K562 (cell line): ENCODE data around the gene SNX9. TPM values are rescaled to one million over a fixed set of nuclear protein-coding genes. Genes with fewer than 3 reads are reported as not detected.

Experiments used
- JUND ChIP-seq, 2 experiments: IDR thresholded peaks; 2 replicates in 1 of 2; 3 replicates in 1 of 2; pipeline ENCODE4 v1.6.1; 2011; ENCODE audit warnings: borderline replicate concordance in 2 of 2, low read depth in 2 of 2, low read length in 2 of 2, improper control_type of control experiment in 1 of 2, missing biosample characterization in 1 of 2, missing genetic modification characterization in 1 of 2, missing genetic modification reagents in 1 of 2
- ZNF316 ChIP-seq: fragments of 450-650 bp; IDR thresholded peaks from 2 replicates; pipeline ENCODE4 v1.6.1; 2016
- polyA plus RNA-seq, 8 experiments: library from polyadenylated mRNA; depleted of rRNA in 4 of 8; stranded (reverse) in 5 of 8; unstranded in 3 of 8; fragments of >200 nt; fragmentation: Nextera tagmentation in 2 of 8; fragmentation: Illumina TruSeq in 1 of 8; extraction: Ambion mirVana in 2 of 8; extraction: Trizol in 1 of 8; gene quantifications; 2 replicates each; pipeline versions ENCODE4 v1.2.1 to v1.2.3, GENCODE V29; 2011 to 2014; ENCODE audit warnings: inconsistent platforms in 1 of 8, missing spikeins in 1 of 8
- total RNA-seq, 7 experiments: library from RNA; depleted of rRNA in 6 of 7; stranded (reverse); fragments of >200 nt in 6 of 7; fragmentation: Illumina TruSeq in 2 of 7; extraction: Trizol in 2 of 7; gene quantifications; 2 replicates each; pipeline versions ENCODE4 v1.2.1 to v1.2.3, GENCODE V29; 2011 to 2021; ENCODE audit warnings: low replicate concordance in 1 of 7
- TF ChIP-seq, protein P1 (sequence below), 2 experiments: fragments of 450-650 bp; IDR thresholded peaks; 2 replicates each; pipeline ENCODE4 v1.6.1; 2016; ENCODE audit warnings: mild to moderate bottlenecking in 2 of 2, borderline replicate concordance in 1 of 2, low read depth in 1 of 2, moderate library complexity in 1 of 2
- TF ChIP-seq, protein P2 (sequence below), 2 experiments: fragments of 250-450 bp in 1 of 2; fragments of 450-650 bp in 1 of 2; sonication (Bioruptor Pico) in 1 of 2; IDR thresholded peaks; 2 replicates each; pipeline versions ENCODE4 v1.6.1 to v1.8.0; 2016 to 2021; ENCODE audit warnings: mild to moderate bottlenecking in 2 of 2, moderate library complexity in 2 of 2, missing compliant biosample characterization in 1 of 2, missing genetic modification characterization in 1 of 2
- TF ChIP-seq, protein P3 (sequence below): fragments of 250-450 bp; sonication (Bioruptor Pico); IDR thresholded peaks from 2 replicates; pipeline ENCODE4 v1.8.0; 2021; ENCODE audit warnings: mild to moderate bottlenecking, moderate library complexity
- TF ChIP-seq, protein P4 (sequence below), 2 experiments: fragments of 450-650 bp in 1 of 2; sonication (generic) in 1 of 2; formaldehyde crosslinking in 1 of 2; IDR thresholded peaks; 2 replicates each; pipeline versions ENCODE4 v1.7.1 to v1.9.0; 2016 to 2022; ENCODE audit warnings: inconsistent platforms in 1 of 2, mild to moderate bottlenecking in 1 of 2, missing genetic modification reagents in 1 of 2

SNX9 gene
- total and polyA plus RNA-seq, 9 of the 15 experiments (the other 6 are each of a cell fraction or from before 2014, with no cell fraction given) = 6.0 to 81.7 (median 57.1) TPM

DNA sequence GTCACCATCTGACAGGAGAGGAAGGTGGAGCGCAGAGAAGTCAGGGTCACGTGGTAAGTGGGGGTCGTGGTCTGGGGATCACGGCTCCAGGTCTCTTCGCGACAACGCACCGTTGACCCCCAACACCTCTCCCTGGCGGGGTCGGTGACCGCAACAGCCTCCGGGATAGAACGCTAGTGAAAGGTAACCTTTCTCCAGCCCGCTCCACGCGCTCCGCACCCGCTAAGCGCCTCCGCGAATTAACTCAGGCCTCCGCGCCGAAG lies 158.0 kb downstream of the SNX9 start (continued):
- TF ChIP-seq, protein P1, sequence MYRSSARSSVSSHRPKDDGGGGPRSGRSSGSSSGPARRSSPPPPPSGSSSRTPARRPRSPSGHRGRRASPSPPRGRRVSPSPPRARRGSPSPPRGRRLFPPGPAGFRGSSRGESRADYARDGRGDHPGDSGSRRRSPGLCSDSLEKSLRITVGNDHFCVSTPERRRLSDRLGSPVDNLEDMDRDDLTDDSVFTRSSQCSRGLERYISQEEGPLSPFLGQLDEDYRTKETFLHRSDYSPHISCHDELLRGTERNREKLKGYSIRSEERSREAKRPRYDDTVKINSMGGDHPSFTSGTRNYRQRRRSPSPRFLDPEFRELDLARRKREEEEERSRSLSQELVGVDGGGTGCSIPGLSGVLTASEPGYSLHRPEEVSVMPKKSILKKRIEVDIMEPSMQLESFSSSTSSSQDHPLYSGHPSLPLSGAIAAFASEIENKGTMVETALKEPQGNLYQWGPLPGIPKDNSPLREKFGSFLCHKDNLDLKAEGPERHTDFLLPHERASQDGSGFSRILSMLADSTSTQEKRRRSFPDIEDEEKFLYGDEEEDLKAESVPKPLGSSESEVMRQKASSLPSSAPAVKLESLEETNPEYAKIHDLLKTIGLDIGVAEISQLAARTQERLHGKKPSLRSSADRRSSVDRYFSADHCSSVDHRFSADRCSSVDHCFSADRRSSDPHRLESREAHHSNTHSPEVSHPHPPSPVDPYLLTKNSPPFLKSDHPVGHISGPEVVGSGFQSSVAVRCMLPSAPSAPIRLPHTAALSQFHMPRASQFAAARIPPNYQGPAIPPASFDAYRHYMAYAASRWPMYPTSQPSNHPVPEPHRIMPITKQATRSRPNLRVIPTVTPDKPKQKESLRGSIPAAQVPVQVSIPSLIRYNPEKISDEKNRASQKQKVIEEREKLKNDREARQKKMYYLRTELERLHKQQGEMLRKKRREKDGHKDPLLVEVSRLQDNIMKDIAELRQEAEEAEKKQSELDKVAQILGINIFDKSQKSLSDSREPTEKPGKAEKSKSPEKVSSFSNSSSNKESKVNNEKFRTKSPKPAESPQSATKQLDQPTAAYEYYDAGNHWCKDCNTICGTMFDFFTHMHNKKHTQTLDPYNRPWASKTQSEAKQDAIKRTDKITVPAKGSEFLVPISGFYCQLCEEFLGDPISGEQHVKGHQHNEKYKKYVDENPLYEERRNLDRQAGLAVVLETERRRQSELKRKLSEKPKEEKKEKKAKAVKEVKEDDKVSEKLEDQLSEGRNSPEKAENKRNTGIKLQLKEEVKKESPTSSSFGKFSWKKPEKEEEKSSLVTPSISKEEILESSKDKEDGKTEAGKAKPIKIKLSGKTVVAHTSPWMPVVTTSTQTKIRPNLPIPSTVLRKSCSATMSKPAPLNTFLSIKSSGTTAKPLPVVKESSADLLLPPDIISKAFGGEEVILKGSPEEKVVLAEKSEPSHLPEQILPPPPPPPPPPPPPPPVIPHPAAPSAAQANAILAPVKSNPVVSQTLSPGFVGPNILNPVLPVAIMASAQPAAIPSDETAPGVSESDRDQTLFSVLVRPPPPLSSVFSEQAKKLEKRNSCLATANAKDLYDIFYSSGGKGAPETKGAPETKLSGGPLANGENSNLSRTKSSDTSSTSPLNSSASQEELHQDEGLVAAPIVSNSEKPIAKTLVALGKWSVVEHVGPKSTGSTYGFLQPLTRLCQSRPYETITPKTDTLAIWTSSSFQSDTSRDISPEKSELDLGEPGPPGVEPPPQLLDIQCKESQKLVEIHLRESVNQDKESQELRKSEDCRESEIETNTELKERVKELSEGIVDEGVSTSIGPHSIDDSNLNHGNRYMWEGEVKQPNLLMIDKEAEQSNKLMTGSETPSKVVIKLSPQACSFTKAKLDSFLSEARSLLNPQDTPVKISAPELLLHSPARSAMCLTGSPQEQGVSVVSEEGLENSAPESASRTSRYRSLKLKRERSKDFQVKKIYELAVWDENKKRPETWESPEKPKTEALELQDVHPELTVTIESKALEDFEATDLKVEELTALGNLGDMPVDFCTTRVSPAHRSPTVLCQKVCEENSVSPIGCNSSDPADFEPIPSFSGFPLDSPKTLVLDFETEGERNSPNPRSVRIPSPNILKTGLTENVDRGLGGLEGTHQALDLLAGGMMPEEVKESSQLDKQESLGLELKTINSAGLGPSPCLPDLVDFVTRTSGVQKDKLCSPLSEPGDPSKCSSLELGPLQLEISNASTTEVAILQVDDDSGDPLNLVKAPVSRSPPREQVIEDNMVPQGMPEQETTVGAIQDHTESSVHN (IDR thresholded peaks at IDR 0.05; ENCODE audit: borderline replicate concordance in 1 of 2, low read depth in 1 of 2) = no peak
- TF ChIP-seq, protein P2, sequence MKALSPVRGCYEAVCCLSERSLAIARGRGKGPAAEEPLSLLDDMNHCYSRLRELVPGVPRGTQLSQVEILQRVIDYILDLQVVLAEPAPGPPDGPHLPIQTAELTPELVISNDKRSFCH (CRISPR knock-in tag; IDR thresholded peaks at IDR 0.05) = no peak
- TF ChIP-seq, protein P2 (tag; IDR thresholded peaks at IDR 0.05) = peak; percentile 67; the same call in 1 of the 2 replicates
- TF ChIP-seq JUND (IDR thresholded peaks at IDR 0.05; ENCODE audit: borderline replicate concordance, low read depth, low read length) (0 out of 2 replicates have a peak, but pooled peaks have one; percentile 2), JUND (tag; IDR thresholded peaks at IDR 0.05; ENCODE audit: borderline replicate concordance, low read depth, low read length) (0 out of 3 replicates have a peak, but pooled peaks have one; percentile 24), ZNF316 (no peak)
- TF ChIP-seq, protein P3, sequence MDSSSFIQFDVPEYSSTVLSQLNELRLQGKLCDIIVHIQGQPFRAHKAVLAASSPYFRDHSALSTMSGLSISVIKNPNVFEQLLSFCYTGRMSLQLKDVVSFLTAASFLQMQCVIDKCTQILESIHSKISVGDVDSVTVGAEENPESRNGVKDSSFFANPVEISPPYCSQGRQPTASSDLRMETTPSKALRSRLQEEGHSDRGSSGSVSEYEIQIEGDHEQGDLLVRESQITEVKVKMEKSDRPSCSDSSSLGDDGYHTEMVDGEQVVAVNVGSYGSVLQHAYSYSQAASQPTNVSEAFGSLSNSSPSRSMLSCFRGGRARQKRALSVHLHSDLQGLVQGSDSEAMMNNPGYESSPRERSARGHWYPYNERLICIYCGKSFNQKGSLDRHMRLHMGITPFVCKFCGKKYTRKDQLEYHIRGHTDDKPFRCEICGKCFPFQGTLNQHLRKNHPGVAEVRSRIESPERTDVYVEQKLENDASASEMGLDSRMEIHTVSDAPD (CRISPR knock-in tag) = no peak
- TF ChIP-seq, protein P4, sequence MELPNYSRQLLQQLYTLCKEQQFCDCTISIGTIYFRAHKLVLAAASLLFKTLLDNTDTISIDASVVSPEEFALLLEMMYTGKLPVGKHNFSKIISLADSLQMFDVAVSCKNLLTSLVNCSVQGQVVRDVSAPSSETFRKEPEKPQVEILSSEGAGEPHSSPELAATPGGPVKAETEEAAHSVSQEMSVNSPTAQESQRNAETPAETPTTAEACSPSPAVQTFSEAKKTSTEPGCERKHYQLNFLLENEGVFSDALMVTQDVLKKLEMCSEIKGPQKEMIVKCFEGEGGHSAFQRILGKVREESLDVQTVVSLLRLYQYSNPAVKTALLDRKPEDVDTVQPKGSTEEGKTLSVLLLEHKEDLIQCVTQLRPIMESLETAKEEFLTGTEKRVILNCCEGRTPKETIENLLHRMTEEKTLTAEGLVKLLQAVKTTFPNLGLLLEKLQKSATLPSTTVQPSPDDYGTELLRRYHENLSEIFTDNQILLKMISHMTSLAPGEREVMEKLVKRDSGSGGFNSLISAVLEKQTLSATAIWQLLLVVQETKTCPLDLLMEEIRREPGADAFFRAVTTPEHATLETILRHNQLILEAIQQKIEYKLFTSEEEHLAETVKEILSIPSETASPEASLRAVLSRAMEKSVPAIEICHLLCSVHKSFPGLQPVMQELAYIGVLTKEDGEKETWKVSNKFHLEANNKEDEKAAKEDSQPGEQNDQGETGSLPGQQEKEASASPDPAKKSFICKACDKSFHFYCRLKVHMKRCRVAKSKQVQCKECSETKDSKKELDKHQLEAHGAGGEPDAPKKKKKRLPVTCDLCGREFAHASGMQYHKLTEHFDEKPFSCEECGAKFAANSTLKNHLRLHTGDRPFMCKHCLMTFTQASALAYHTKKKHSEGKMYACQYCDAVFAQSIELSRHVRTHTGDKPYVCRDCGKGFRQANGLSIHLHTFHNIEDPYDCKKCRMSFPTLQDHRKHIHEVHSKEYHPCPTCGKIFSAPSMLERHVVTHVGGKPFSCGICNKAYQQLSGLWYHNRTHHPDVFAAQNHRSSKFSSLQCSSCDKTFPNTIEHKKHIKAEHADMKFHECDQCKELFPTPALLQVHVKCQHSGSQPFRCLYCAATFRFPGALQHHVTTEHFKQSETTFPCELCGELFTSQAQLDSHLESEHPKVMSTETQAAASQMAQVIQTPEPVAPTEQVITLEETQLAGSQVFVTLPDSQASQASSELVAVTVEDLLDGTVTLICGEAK (IDR thresholded peaks at IDR 0.05) = peak; percentile 37; the same call in 1 of the 2 replicates
- TF ChIP-seq, protein P4 (CRISPR knock-in tag; IDR thresholded peaks at IDR 0.05) = no peak
